HG02885 (cell line): ENCODE results near the gene MYBBP1A.

Experiments used
- ATAC-seq: cut with Tn5 transposase; IDR thresholded peaks from one replicate; pipeline ENCODE4 v1.9.1; 2021; ENCODE audit warnings: mild to moderate bottlenecking; ENCODE audit not compliant: unreplicated experiment, poor library complexity

The MYBBP1A gene

DNA sequence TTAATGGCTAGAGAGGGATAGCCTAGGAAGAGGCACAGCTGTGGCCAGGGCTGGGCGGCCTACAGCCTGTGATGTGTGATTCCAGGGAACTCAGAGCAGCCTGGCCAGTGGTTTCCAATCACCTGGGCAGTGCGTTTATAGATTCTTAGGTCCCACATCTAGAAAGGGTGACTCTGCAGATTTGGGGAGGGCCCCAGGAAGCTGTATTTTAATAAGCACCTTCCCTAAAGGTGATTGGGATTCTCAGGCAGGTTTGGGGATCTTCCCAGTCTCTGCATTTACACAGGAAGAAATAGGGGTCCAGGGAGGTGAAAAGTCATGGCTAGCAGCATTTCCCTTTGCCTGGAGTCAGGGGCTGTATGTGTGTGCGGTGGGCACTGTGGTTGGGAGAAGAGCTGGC lies 47.0 kb downstream of the MYBBP1A start:
- ATAC-seq = no peak

GRCh38 chr17:4507361-4508111 lies 47.6 kb downstream of the MYBBP1A start:
- ATAC-seq = no peak

DNA sequence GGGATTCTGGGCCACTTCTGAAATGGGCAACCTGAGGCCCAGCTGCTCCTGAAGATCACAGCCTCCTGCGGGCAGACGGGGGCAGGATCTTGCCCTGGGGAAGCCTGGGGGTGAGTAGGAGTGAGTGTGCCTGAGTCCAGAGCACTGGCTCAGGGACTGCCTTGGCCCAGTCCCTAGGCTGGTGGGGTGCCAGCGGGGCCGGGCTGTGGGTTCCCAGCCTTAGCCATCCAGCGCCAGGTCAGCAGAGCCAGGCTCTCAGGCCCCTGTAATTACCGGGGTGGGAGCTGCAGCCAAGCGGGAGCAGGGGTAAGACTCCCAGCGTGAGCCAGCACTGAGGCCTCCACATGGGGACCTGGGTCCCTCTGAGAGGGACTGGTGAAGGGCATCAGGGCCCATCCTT lies 48.3 kb downstream of the MYBBP1A start:
- no peak for ATAC-seq

GRCh38 chr17:4506175-4506813 lies 48.9 kb downstream of the MYBBP1A start:
- ATAC-seq = no peak

DNA sequence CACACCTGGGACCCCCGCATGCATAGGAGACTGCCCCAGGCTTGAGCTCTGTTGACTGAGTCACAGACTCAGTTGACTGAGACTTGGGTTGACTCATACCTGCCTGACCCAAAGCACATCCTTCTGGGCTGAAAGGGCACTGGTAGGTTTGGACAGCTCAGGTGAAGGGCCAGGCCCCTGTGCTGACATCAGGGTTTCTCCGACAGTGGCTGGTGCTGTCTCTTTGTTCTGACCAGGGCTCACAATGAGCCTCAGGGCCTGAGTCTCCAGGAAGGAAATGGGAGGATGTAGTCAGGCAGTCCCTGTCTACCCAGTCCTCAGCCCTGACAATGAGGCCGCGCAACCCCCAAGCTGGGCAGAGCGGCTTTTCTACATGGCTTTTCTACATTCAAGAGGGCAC lies 50.0 kb downstream of the MYBBP1A start:
- ATAC-seq = no peak

GRCh38 chr17:4504188-4504587 lies 51.0 kb downstream of the MYBBP1A start:
- no peak for ATAC-seq

GRCh38 chr17:4503283-4504025 lies 51.7 kb downstream of the MYBBP1A start:
- no peak for ATAC-seq

DNA sequence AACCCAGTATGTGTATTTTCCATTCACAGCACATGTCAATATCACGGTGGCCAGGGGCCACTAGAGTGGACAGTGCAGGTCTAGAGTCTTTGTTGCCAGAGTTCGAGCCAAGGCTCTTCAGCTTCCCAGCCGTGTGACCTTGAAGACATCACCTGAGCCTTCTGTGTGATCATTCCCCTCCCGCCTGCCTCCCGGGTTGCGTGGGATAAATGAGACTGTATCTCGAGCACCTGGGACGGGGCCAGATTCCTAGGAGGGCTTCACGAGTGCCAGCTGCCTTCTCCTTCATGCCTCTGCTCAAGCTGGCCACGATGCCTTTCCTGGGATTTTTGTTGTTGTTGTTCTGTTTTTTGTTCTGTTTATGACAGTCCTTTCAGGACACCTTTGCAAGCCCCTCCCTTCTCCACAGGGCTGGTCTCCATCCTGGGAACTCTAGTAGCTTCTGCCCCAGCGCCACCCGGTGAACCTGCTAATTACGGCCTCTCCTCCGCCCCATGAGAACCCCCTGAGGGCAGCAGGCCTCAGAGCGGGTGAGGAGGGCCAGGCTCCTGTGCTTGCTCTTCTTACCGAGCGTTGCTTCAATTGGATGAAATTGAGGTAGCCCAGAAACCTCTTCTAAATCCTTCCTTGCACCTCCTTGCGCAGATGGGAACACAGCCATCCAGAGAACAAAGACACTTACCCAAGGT lies 52.6 kb downstream of the MYBBP1A start:
- no peak for ATAC-seq

DNA sequence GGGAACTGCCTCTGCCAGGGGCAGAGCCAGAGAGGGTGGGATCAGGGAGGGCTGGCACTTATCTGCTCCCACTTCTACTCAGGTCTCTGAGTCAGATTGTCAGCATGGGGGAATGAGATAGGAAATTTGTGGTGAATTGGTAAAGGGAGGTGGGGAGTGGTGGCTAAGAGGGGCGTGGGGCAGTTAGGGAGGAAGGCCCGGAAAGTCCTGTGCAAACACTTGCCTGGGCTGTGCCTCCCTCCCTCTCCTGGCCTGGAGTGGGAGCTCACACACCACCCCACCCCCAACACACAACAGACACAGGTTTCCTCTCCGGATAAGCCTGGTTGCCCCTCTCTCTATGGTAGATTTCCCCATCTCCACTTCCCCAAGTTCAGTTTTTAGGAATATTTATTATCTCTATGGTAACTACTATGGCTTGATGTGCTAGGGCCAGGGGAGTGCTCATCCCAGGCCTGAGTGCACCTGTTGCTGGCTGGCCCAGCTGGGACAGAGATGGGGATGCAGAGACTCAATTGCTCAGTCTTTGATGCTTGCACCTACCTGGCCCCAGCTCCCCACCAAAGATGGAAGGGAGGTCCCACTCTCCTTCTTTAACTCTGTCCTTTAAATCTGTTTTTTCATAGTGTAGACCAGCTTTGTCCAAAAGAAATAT lies 53.8 kb downstream of the MYBBP1A start:
- no peak for ATAC-seq

DNA sequence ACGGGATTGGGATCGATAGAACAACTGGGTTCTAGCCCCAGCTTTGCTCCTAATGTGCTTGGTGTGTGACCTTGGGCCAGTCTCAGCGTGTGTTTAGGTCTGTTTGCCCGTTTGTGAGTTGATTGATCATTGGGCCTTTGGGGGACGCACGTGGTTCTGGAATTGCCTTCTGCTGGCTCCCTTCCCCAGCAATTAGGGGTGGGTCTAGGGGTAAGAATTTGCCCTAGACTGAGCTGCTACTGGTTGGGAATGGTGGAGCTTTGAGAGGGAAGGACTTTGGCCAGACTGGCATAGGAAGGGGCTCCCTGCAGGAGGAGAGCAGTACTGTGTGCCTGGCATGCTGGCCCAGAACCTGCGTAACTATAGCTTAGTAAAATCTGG lies 55.0 kb downstream of the MYBBP1A start:
- no peak for ATAC-seq

DNA sequence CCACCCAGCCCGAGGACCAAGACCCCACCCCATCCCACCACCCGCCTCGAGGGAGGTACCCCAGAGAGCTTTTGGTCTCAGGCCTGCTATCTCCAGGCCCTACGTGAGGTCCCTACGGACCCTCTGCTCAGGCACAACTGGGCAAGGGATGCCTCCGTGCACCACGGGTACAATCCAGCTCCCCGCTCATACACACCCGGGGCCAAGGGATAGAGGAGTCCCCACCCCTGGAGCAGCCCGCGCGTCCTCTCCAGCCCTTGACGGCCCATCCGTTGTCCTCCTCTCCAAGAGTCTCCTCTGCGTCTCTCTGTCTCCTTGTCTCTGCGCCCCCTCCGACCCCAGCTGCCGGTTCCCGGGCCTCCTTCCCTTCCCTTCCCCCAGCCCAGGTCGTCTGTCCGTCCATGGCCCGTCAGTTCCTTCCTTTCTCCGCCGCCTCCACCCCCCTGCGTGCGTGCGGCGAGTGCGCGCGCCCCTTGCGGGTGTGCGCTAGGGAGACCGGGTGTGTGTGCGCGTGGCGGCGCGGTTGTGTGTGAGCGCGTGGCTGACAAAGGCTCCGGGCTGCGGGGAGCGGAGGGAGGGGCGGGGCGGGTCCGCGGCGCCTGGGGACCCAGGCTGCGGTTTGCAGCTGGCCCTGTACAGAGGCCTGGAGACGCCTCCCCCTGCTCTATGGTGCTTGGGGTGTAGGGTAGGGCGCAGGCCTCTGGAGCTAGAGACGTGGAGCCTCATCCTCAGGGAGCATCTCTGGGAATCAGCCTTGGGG lies 55.6 kb downstream of the MYBBP1A start:
- no peak for ATAC-seq

GRCh38 chr17:4498461-4499397 lies 56.5 kb downstream of the MYBBP1A start, which contains the start of gene SPNS2:
Gene SPNS2 (plus strand): TSS chr17:4498881. CDS start chr17:4499048, 167 bp downstream.
- ATAC-seq = peak; percentile 73

DNA sequence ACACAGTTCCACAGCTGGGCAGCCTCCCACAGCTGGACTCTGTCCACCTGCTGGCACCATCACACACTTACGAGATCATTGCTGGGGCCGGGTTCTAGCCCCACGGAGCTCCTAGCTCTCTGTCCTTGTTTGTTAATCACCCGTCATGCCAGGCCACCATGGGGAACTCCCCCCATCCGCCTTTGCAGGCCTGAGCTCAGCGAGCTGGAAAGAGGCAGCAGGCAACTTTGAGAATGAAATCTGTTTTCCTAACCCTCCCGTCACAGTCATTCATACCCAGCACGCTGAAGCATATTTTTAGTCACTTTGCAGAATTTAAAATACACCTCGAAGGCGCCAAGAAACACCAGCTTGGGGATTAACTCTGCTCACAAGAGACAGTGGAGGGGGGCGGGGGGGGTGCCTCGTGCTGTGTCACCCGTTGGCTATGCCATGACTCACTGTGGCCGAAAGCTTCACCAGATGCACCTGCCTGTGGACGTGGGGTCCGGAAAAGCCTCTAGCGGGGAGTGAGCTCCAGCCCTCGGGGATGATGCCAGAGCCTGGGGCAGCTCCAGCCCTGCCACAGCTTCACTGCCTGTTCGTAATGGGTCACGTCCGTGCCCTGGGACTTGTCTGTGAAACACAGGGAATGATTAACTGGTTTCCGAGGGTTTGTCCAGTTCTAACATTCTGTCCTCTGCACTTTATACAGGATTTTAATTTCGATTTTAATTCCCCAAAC lies 57.9 kb downstream of the MYBBP1A start:
- no peak for ATAC-seq

DNA sequence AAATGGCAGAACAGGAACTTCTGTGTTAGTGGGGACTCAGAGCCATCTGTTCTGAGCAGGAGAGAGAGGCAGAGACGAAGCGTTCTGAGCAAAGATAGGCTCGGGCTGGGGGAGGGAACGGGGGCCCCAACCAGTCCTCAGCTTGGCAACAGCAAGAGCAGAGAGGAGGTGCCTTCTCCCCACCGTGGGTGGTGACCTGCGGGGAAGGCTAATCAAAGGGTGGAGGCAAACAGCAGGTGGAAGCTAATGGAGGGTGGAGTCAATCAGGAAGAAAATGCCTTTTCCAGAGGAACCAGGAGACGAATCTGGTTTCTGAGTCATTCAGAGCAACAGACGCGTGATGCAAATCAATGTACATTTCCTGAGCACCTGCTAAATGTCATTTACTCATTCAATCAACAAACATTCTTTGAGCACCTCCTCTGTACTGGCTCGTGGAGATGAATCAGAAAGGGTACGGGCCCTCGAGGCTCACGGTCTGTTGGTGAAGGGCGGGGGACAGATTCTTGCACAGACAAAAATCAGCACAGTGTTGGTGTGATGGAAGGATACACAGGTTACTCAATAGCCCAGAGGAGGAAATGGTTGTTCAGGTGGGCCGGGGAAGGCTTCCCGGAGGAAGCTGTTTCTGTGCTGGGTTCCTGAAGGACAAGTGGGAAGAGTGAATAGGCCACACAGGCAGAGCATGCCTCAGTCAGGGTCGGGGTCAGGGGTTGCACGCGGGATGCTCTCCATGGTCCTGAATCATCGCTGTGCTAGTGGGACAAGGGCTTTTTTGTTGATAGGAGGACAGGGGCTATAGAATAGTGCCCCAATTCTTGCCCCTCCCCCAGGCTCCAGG lies 62.2 kb downstream of the MYBBP1A start:
- ATAC-seq = no peak

GRCh38 chr17:4490637-4491061 lies 64.5 kb downstream of the MYBBP1A start:
- no peak for ATAC-seq

DNA sequence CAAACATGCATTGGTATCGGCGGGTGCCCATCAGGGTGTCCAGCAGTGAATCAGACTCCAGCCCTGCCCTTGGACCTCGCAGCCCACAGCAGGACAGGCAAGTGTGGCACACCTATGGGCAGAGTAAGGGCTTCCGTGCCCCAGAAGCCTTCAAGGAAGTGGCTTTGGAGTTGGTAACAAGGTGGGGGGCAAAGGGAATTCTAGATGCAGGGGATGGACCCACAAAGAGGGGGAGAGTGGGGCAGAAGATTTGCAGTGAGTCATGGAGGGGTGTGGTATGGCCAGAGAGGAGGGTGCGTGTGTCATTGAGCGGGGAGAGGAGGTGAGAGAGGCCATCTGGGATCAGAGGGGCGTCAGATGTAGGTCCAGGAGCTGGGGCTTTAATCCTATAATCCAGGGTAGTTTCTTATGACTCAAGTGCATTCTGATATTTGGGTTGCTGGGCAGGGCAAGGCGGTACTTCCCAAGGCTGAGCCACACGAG lies 65.0 kb downstream of the MYBBP1A start:
- ATAC-seq = no peak
